ENCODE results near the gene ZFYVE19.
A peak's percentile ranks its signal among the peaks of the same experiment; 100 is the strongest.

Gene ZFYVE19

GRCh38 chr15:40844696-40845030 lies 37.8 kb downstream of the ZFYVE19 start:
- no peak overlapping the region for H3K14ac ChIP-seq (ENCODE audit: low read length)
- no peak overlapping the region for H4K8ac ChIP-seq (ENCODE audit: low read depth, low read length)
- H2BK15ac ChIP-seq (ENCODE audit: low read length): peak overlapping the region; percentile 39
- H2BK120ac ChIP-seq (ENCODE audit: low read depth, low read length): no peak overlapping the region
- H2BK12ac ChIP-seq (ENCODE audit: low read length): peak overlapping the region; percentile 34
- H3K36me3 ChIP-seq (replicated peaks in 1 of 2; ENCODE audit: control insufficient read depth in 2 of 2, insufficient read depth in 2 of 2, low read length in 2 of 2): no peaks in the 10 kb centered on the region
- H2AK5ac ChIP-seq (ENCODE audit: low read depth, low read length): peak overlapping the region; percentile 30
- H3K9me3 ChIP-seq (replicated peaks in 1 of 2; ENCODE audit: control insufficient read depth in 2 of 2, insufficient read depth in 1 of 2, low read depth in 1 of 2, low read length in 2 of 2): peaks cover 0 to 3% of the 10 kb centered on the region in 2 donors
- peaks cover 18 to 73% (median 38%) of the 10 kb centered on the region in 3 experiments for H3K27me3 ChIP-seq (ENCODE audit: control insufficient read depth in 3 of 3, insufficient read depth in 3 of 3, low read depth in 1 of 3, low read length in 3 of 3)
- H3K4me2 ChIP-seq (ENCODE audit: insufficient read depth, low read length, poor library complexity, severe bottlenecking): peak overlapping the region; percentile 93
- peak overlapping the region; percentile 88 for H3K18ac ChIP-seq (ENCODE audit: low read length)
- peak overlapping the region; percentile 30 for H2BK5ac ChIP-seq (ENCODE audit: low read length)
- H3K27ac ChIP-seq (replicated peaks; ENCODE audit: low read length): no peak overlapping the region
- no peaks in the 10 kb centered on the region for H3K79me1 ChIP-seq (ENCODE audit: low read depth, low read length)
- peak overlapping the region; percentile 2 to 79 for H3K4me3 ChIP-seq (ENCODE audit: low read length in 2 of 2)
- H3K23ac ChIP-seq (ENCODE audit: low read depth, low read length, poor library complexity): peak overlapping the region; percentile 87
- peak overlapping the region; percentile 72 for H3K9ac ChIP-seq (ENCODE audit: low read depth, low read length, poor library complexity)
- no peak overlapping the region for H4K91ac ChIP-seq (ENCODE audit: low read depth, low read length, poor library complexity)
- peak overlapping the region; percentile 89 for H2AFZ ChIP-seq (ENCODE audit: low read length)
- peaks cover 13 to 15% of the 10 kb centered on the region in 2 donors for H3K4me1 ChIP-seq (ENCODE audit: control insufficient read depth in 2 of 2, insufficient read depth in 1 of 2, low read depth in 1 of 2, low read length in 2 of 2)
- DNase-seq (ENCODE audit: low spot score): no peak
- no peak overlapping the region for H3K4ac ChIP-seq (ENCODE audit: low read length)
- WGBS, 2 donors (ENCODE audit: extremely low coverage in 2 of 2, insufficient read length in 2 of 2, insufficient replicate concordance in 1 of 2): no CpG with 5 or more reads among the region's 28 CpGs

GRCh38 chr15:40845036-40845435 lies 38.1 kb downstream of the ZFYVE19 start:
- H3K27ac ChIP-seq (replicated peaks; ENCODE audit: low read length): no peak overlapping the region
- no CpG with 5 or more reads among the region's 12 CpGs for WGBS, 2 donors (ENCODE audit: extremely low coverage in 2 of 2, insufficient read length in 2 of 2, insufficient replicate concordance in 1 of 2)

GRCh38 chr15:40845511-40846284 lies 38.8 kb downstream of the ZFYVE19 start:
- Histone ChIP-seq H2BK5ac (ENCODE audit: low read length) (no peak overlapping the region), H3K9ac (ENCODE audit: low read depth, low read length, poor library complexity) (no peak overlapping the region), H4K91ac (ENCODE audit: low read depth, low read length, poor library complexity) (no peak overlapping the region), H3K4me2 (ENCODE audit: insufficient read depth, low read length, poor library complexity, severe bottlenecking) (no peak overlapping the region), H3K9me3 (replicated peaks in 1 of 2; ENCODE audit: control insufficient read depth in 2 of 2, insufficient read depth in 1 of 2, low read depth in 1 of 2, low read length in 2 of 2) (peaks cover 0 to 3% of the 10 kb centered on the region in 2 donors), H3K36me3 (replicated peaks in 1 of 2; ENCODE audit: control insufficient read depth in 2 of 2, insufficient read depth in 2 of 2, low read length in 2 of 2) (no peaks in the 10 kb centered on the region), H4K8ac (ENCODE audit: low read depth, low read length) (no peak overlapping the region), H3K4ac (ENCODE audit: low read length) (no peak overlapping the region), H2AFZ (ENCODE audit: low read length) (no peak overlapping the region), H2BK12ac (ENCODE audit: low read length) (no peak overlapping the region), H3K27ac (replicated peaks; ENCODE audit: low read length) (no peak overlapping the region), H3K4me1 (ENCODE audit: control insufficient read depth in 2 of 2, insufficient read depth in 1 of 2, low read depth in 1 of 2, low read length in 2 of 2) (peaks cover 13 to 15% of the 10 kb centered on the region in 2 donors), H2BK120ac (ENCODE audit: low read depth, low read length) (no peak overlapping the region), H2AK5ac (ENCODE audit: low read depth, low read length) (peak overlapping the region; percentile 25), H3K79me1 (ENCODE audit: low read depth, low read length) (no peaks in the 10 kb centered on the region), H3K27me3 (ENCODE audit: control insufficient read depth in 3 of 3, insufficient read depth in 3 of 3, low read depth in 1 of 3, low read length in 3 of 3) (peaks cover 18 to 69% (median 38%) of the 10 kb centered on the region in 3 experiments), H3K14ac (ENCODE audit: low read length) (no peak overlapping the region), H3K4me3 (ENCODE audit: low read length in 2 of 2) (no peak overlapping the region), H3K23ac (ENCODE audit: low read depth, low read length, poor library complexity) (no peak overlapping the region), H2BK15ac (ENCODE audit: low read length) (no peak overlapping the region), H3K18ac (ENCODE audit: low read length) (peak overlapping the region; percentile 33)
- no peak for DNase-seq (ENCODE audit: low spot score)
- no CpG with 5 or more reads among the region's 8 CpGs for WGBS, 2 donors (ENCODE audit: extremely low coverage in 2 of 2, insufficient read length in 2 of 2, insufficient replicate concordance in 1 of 2)

More at GRCh38 chr15:40845036-40845435, 38.1 kb downstream of the ZFYVE19 start:
- Histone ChIP-seq H3K18ac (ENCODE audit: low read length) (peak overlapping the region; percentile 88), H3K4me1 (ENCODE audit: control insufficient read depth in 2 of 2, insufficient read depth in 1 of 2, low read depth in 1 of 2, low read length in 2 of 2) (peaks cover 13 to 15% of the 10 kb centered on the region in 2 donors), H2BK5ac (ENCODE audit: low read length) (no peak overlapping the region), H3K27me3 (ENCODE audit: control insufficient read depth in 3 of 3, insufficient read depth in 3 of 3, low read depth in 1 of 3, low read length in 3 of 3) (peaks cover 18 to 70% (median 38%) of the 10 kb centered on the region in 3 experiments), H3K14ac (ENCODE audit: low read length) (no peak overlapping the region), H4K91ac (ENCODE audit: low read depth, low read length, poor library complexity) (no peak overlapping the region), H2BK12ac (ENCODE audit: low read length) (no peak overlapping the region), H3K4ac (ENCODE audit: low read length) (no peak overlapping the region), H3K36me3 (replicated peaks in 1 of 2; ENCODE audit: control insufficient read depth in 2 of 2, insufficient read depth in 2 of 2, low read length in 2 of 2) (no peaks in the 10 kb centered on the region), H2BK15ac (ENCODE audit: low read length) (peak overlapping the region; percentile 39), H3K4me3 (ENCODE audit: low read length in 2 of 2) (peak overlapping the region in 1 of 2 donors; percentile 79), H2AK5ac (ENCODE audit: low read depth, low read length) (peak overlapping the region; percentile 30), H3K79me1 (ENCODE audit: low read depth, low read length) (no peaks in the 10 kb centered on the region), H2AFZ (ENCODE audit: low read length) (peak overlapping the region; percentile 89), H3K9me3 (replicated peaks in 1 of 2; ENCODE audit: control insufficient read depth in 2 of 2, insufficient read depth in 1 of 2, low read depth in 1 of 2, low read length in 2 of 2) (peaks cover 0 to 3% of the 10 kb centered on the region in 2 donors), H2BK120ac (ENCODE audit: low read depth, low read length) (no peak overlapping the region), H3K4me2 (ENCODE audit: insufficient read depth, low read length, poor library complexity, severe bottlenecking) (peak overlapping the region; percentile 93), H3K23ac (ENCODE audit: low read depth, low read length, poor library complexity) (peak overlapping the region; percentile 87), H3K9ac (ENCODE audit: low read depth, low read length, poor library complexity) (no peak overlapping the region), H4K8ac (ENCODE audit: low read depth, low read length) (no peak overlapping the region)
- DNase-seq (ENCODE audit: low spot score): no peak

- Histone ChIP-seq H3K14ac (ENCODE audit: low read length) (no peak overlapping the region), H4K8ac (ENCODE audit: low read depth, low read length) (no peak overlapping the region), H2BK120ac (ENCODE audit: low read depth, low read length) (no peak overlapping the region), H3K4me1 (ENCODE audit: control insufficient read depth in 2 of 2, insufficient read depth in 1 of 2, low read depth in 1 of 2, low read length in 2 of 2) (peaks cover 13 to 15% of the 10 kb centered on the region in 2 donors), H3K4me3 (ENCODE audit: low read length in 2 of 2) (no peak overlapping the region), H3K9ac (ENCODE audit: low read depth, low read length, poor library complexity) (no peak overlapping the region), H3K27me3 (ENCODE audit: control insufficient read depth in 3 of 3, insufficient read depth in 3 of 3, low read depth in 1 of 3, low read length in 3 of 3) (peaks cover 18 to 61% (median 36%) of the 10 kb centered on the region in 3 experiments), H3K4ac (ENCODE audit: low read length) (no peak overlapping the region), H3K79me1 (ENCODE audit: low read depth, low read length) (no peaks in the 10 kb centered on the region), H2BK5ac (ENCODE audit: low read length) (no peak overlapping the region), H2AFZ (ENCODE audit: low read length) (peak overlapping the region; percentile 69), H3K27ac (replicated peaks; ENCODE audit: low read length) (no peak overlapping the region), H3K23ac (ENCODE audit: low read depth, low read length, poor library complexity) (no peak overlapping the region), H3K9me3 (replicated peaks in 1 of 2; ENCODE audit: control insufficient read depth in 2 of 2, insufficient read depth in 1 of 2, low read depth in 1 of 2, low read length in 2 of 2) (peaks cover 0 to 3% of the 10 kb centered on the region in 2 donors), H3K36me3 (replicated peaks in 1 of 2; ENCODE audit: control insufficient read depth in 2 of 2, insufficient read depth in 2 of 2, low read length in 2 of 2) (no peaks in the 10 kb centered on the region), H2BK12ac (ENCODE audit: low read length) (no peak overlapping the region), H3K18ac (ENCODE audit: low read length) (no peak overlapping the region), H2AK5ac (ENCODE audit: low read depth, low read length) (no peak overlapping the region), H2BK15ac (ENCODE audit: low read length) (no peak overlapping the region), H4K91ac (ENCODE audit: low read depth, low read length, poor library complexity) (no peak overlapping the region), H3K4me2 (ENCODE audit: insufficient read depth, low read length, poor library complexity, severe bottlenecking) (no peak overlapping the region)
- DNase-seq (ENCODE audit: low spot score): no peak
Measured at GRCh38 chr15:40846841-40847222, 39.9 kb downstream of the ZFYVE19 start.
